GM12878 (cell line): Measurements from ENCODE around the gene SFSWAP. TPM values are rescaled to one million over a fixed set of nuclear protein-coding genes. Genes with fewer than 3 reads are reported as not detected.

ENCODE experiments used
- ATAC-seq: fragments of 200-7000 bp; cut with Tn5 transposase; 3 replicates; pipeline ENCODE4 v1.9.1; 2020; ENCODE audit warnings: mild to moderate bottlenecking, moderate library complexity
- BruUV-seq: library from RNA; stranded (reverse); fragments of 400-500 nt; replicated peaks from 2 replicates; lab custom pipeline; 2021; lab: Mats Ljungman, UMichigan
- CTCF ChIA-PET: fragments of 300-600 bp; sonication (Branson Sonifier 250); formaldehyde crosslinking; extraction: SDS; loops from one replicate; lab custom pipeline; 2021; ENCODE audit warnings: inconsistent platforms; lab: Yijun Ruan, JAX
- POLR2A ChIA-PET: fragments of 350-600 bp; formaldehyde crosslinking; extraction: SDS; loops from one replicate; lab custom pipeline; 2021; ENCODE audit warnings: inconsistent platforms; lab: Charles Lee
- RAD21 ChIA-PET: fragments of 300-600 bp; sonication (Branson Sonifier 250); formaldehyde crosslinking; loops from one replicate; lab custom pipeline; 2023; ENCODE audit warnings: antibody characterized with exemption; ENCODE audit not compliant: unreplicated experiment; lab: Charles Lee
- SMC1A ChIA-PET: fragments of 300-600 bp; sonication (Branson Sonifier 250); formaldehyde crosslinking; loops from one replicate; lab custom pipeline; 2023; ENCODE audit not compliant: unreplicated experiment, uncharacterized antibody; lab: Charles Lee
- DNase-seq: peaks from one replicate; pipeline ENCODE4 v3.0.0-alpha.2; 2011; ENCODE audit warnings: low read depth, low spot score
- FAIRE-seq: peaks from 3 replicates; lab custom pipeline; 2011; peaks lifted over from hg19 to GRCh38; lab: Jason Lieb, UNC
- H2AFZ ChIP-seq: 2 replicates; pipeline ENCODE4 v1.6.0; 2011; ENCODE audit warnings: low read depth, low read length, control low read depth; ENCODE audit not compliant: control insufficient read depth
- H3K27ac ChIP-seq: 2 replicates; pipeline ENCODE4 v1.5.1; 2011; ENCODE audit warnings: control low read depth; ENCODE audit not compliant: control insufficient read depth, insufficient read depth
- H3K27me3 ChIP-seq, 2 experiments: replicated peaks in 1 of 2; 2 replicates each; pipeline versions ENCODE4 v1.6.0 to v1.6.1; 2011; ENCODE audit warnings: low read length in 1 of 2; ENCODE audit not compliant: control insufficient read depth in 2 of 2, insufficient read depth in 2 of 2
- H3K36me3 ChIP-seq, 2 experiments: 2 replicates each; pipeline ENCODE4 v1.5.1; 2011; ENCODE audit warnings: low read length in 1 of 2; ENCODE audit not compliant: control insufficient read depth in 2 of 2, insufficient read depth in 2 of 2
- H3K4me1 ChIP-seq: 2 replicates; pipeline ENCODE4 v1.6.1; 2011; ENCODE audit warnings: mild to moderate bottlenecking, low read length, moderate library complexity, mixed read lengths; ENCODE audit not compliant: control insufficient read depth, insufficient read depth
- H3K4me2 ChIP-seq: 2 replicates; pipeline ENCODE4 v1.6.0; 2011; ENCODE audit warnings: control low read depth; ENCODE audit not compliant: control insufficient read depth, insufficient read depth
- H3K4me3 ChIP-seq: fragments of 200-600 bp; sonication (generic); 2 replicates; pipeline ENCODE4 v1.5.1; 2016
- H3K79me2 ChIP-seq: 2 replicates; pipeline ENCODE4 v1.6.0; 2011; ENCODE audit warnings: low read length; ENCODE audit not compliant: control insufficient read depth, insufficient read depth
- H3K9ac ChIP-seq: 2 replicates; pipeline ENCODE4 v1.8.0; 2011; ENCODE audit warnings: low read length, control low read depth, mixed read lengths; ENCODE audit not compliant: control insufficient read depth, insufficient read depth
- H3K9me3 ChIP-seq: replicated peaks from 3 replicates; pipeline ENCODE4 v1.5.1; 2011; ENCODE audit warnings: mild to moderate bottlenecking, low read length; ENCODE audit not compliant: control insufficient read depth, insufficient read depth
- H4K20me1 ChIP-seq: 2 replicates; pipeline ENCODE4 v1.6.0; 2011; ENCODE audit not compliant: control insufficient read depth, insufficient read depth
- BACH1 ChIP-seq: fragments of 450-650 bp; IDR thresholded peaks from 2 replicates; pipeline ENCODE4 v1.6.1; 2017; ENCODE audit warnings: mild to moderate bottlenecking, borderline replicate concordance
- CBX3 ChIP-seq: fragments of 200-600 bp; sonication (generic); IDR thresholded peaks from 2 replicates; pipeline ENCODE4 v1.6.1; 2016; ENCODE audit warnings: low read depth, borderline replicate concordance
- GATAD2B ChIP-seq: fragments of 450-650 bp; conservative IDR thresholded peaks from 2 replicates; pipeline ENCODE4 v1.6.1; 2017; ENCODE audit warnings: low read depth, mild to moderate bottlenecking, moderate library complexity
- IRF5 ChIP-seq: fragments of 450-650 bp; IDR thresholded peaks from 2 replicates; pipeline ENCODE4 v1.6.1; 2017; ENCODE audit warnings: borderline replicate concordance
- MYC ChIP-seq: IDR thresholded peaks from 2 replicates; pipeline ENCODE4 v1.6.1; 2011; ENCODE audit warnings: mild to moderate bottlenecking, low read length, moderate library complexity, inconsistent platforms; ENCODE audit not compliant: insufficient read depth, insufficient replicate concordance, insufficient read length, severe bottlenecking
- POU2F2 ChIP-seq: IDR thresholded peaks from 3 replicates; pipeline ENCODE4 v1.6.1; 2011; ENCODE audit warnings: low read depth, mild to moderate bottlenecking, low read length, borderline replicate concordance
- PRDM15 ChIP-seq: fragments of 450-650 bp; formaldehyde crosslinking; IDR thresholded peaks from 2 replicates; pipeline ENCODE4 v1.4.0; 2020; ENCODE audit warnings: mild to moderate bottlenecking, moderate library complexity
- REST ChIP-seq: IDR thresholded peaks from 2 replicates; pipeline ENCODE4 v1.6.1; 2012; ENCODE audit warnings: mild to moderate bottlenecking, low read depth, low read length
- SIX5 ChIP-seq: IDR thresholded peaks from 2 replicates; pipeline ENCODE4 v1.6.1; 2011; ENCODE audit warnings: mild to moderate bottlenecking, low read depth, low read length, moderate library complexity; ENCODE audit not compliant: severe bottlenecking
- SPI1 ChIP-seq: IDR thresholded peaks from 2 replicates; pipeline ENCODE4 v1.6.1; 2011; ENCODE audit warnings: low read depth, mild to moderate bottlenecking, low read length, moderate library complexity, borderline replicate concordance; ENCODE audit not compliant: insufficient read depth
- ZNF274 ChIP-seq: IDR thresholded peaks from one replicate; pipeline ENCODE4 v1.8.0; 2011; ENCODE audit not compliant: insufficient read length, insufficient read depth
- WGBS: methylation state at CpG from one replicate; pipeline ENCODE4 v1.1.6; 2016; ENCODE audit warnings: low lambda C conversion rate; ENCODE audit not compliant: insufficient replicate concordance, insufficient coverage; ENCODE audit errors: missing lambda C conversion rate; 5-methylcytosine and 5-hydroxymethylcytosine counted together
- in situ Hi-C: fragments of 300-500 bp; cut with MboI; formaldehyde crosslinking; loops from 9 replicates; pipeline ENCODE4 v1.14.3; 2018; ENCODE audit warnings: mixed read lengths
- intact Hi-C: fragments of 100-400 bp; cut with micrococcal nuclease; formaldehyde crosslinking; loops from one replicate; pipeline ENCODE4 v1.14.2; 2022; ENCODE audit not compliant: unreplicated experiment
- polyA plus RNA-seq, 11 experiments: library from polyadenylated mRNA; depleted of rRNA in 4 of 11; unstranded in 6 of 11; stranded (reverse) in 5 of 11; fragments of >200 nt; fragmentation: Nextera tagmentation in 4 of 11; fragmentation: Illumina TruSeq in 1 of 11; extraction: Ambion mirVana in 4 of 11; extraction: Trizol in 1 of 11; gene quantifications; 1 replicate in 1 of 11; 2 replicates in 10 of 11; pipeline versions ENCODE4 v1.2.1 to v1.2.3, GENCODE V29; 2011 to 2016; ENCODE audit warnings: inconsistent platforms in 2 of 11, missing spikeins in 2 of 11, low read depth in 1 of 11
- total RNA-seq, 4 experiments: library from RNA; depleted of rRNA in 3 of 4; stranded (reverse); fragments of >200 nt in 3 of 4; fragmentation: Illumina TruSeq in 1 of 4; extraction: Trizol in 1 of 4; gene quantifications; 2 replicates each; pipeline versions ENCODE4 v1.2.1 to v1.2.3, GENCODE V29; 2013 to 2021

The SFSWAP gene
- total and polyA plus RNA-seq, 10 of the 15 experiments (the other 5 are each of a cell fraction or from before 2014, with no cell fraction given): 1.8 to 48.6 (median 25.0) TPM

- no peaks in the 10 kb centered on the region for H4K20me1 ChIP-seq
- no peak for TF ChIP-seq SPI1
- no peak for TF ChIP-seq CBX3
- no peak for TF ChIP-seq ZNF274
- no peak for TF ChIP-seq SIX5
- TF ChIP-seq REST: no peak
- no peak for TF ChIP-seq BACH1
- no peak for TF ChIP-seq GATAD2B
- no peak for TF ChIP-seq POU2F2
- no peak for TF ChIP-seq IRF5
- no peak for TF ChIP-seq MYC
- no peak for TF ChIP-seq PRDM15
- ChIA-PET SMC1A (interaction anchor here (1.1 kb wide), 1 partner anchor 65 kb away, joined by 3 read pairs; no protein-coding TSS in a partner anchor), CTCF (no interaction called here), POLR2A (no interaction called here), RAD21 (no interaction called here)
- no peak overlapping the region for H3K9ac ChIP-seq
- peaks cover 4% of the 10 kb centered on the region; the same call in 1 of the 3 replicates for H3K9me3 ChIP-seq
- FAIRE-seq (no peak), DNase-seq (no peak), ATAC-seq (no peak)
- no peaks in the 10 kb centered on the region for H3K79me2 ChIP-seq
- in situ Hi-C loops: no loop called here
- BruUV-seq: no TSS peak
- no peak overlapping the region for H3K4me3 ChIP-seq
- no peaks in the 10 kb centered on the region for H3K36me3 ChIP-seq
- no peak overlapping the region for H2AFZ ChIP-seq
- 65% methylated on average over 7 of the region's 7 CpGs for WGBS
- no peak overlapping the region for H3K27ac ChIP-seq
- H3K27me3 ChIP-seq: no peaks in the 10 kb centered on the region
- H3K4me2 ChIP-seq: no peak overlapping the region
- no peaks in the 10 kb centered on the region for H3K4me1 ChIP-seq
- intact Hi-C loops: no loop called here
Observed at GRCh38 chr12:131815131-131815530, 104.2 kb downstream of the SFSWAP start.
